ENCODE results near the gene DDX49. TPM values are rescaled to one million over a fixed set of nuclear protein-coding genes. Genes with fewer than 3 reads are reported as not detected.

Gene DDX49
- total RNA-seq, 1 donor from 2014 or later, result 68.3 TPM

DNA sequence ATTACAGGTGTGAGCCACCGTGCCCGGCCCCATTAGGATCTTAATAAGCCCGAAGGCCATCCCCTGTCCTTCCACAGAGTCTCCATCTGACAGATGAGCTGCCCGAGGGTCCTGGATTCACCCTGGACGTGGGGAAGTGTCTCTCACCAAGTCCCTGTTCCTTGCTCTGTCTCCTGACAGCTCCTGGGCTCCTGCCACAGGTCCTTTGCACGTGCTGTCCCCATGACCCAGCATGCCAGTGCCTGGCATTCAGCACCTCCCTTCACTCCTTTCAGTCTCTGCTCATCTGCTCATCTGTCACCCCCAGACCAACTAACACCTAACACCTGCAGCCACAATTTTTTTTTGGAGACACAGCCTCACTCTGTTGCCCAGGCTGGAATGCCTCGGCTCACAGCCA is 38.0 kb upstream of the DDX49 start:
- TF ChIP-seq, protein P1, sequence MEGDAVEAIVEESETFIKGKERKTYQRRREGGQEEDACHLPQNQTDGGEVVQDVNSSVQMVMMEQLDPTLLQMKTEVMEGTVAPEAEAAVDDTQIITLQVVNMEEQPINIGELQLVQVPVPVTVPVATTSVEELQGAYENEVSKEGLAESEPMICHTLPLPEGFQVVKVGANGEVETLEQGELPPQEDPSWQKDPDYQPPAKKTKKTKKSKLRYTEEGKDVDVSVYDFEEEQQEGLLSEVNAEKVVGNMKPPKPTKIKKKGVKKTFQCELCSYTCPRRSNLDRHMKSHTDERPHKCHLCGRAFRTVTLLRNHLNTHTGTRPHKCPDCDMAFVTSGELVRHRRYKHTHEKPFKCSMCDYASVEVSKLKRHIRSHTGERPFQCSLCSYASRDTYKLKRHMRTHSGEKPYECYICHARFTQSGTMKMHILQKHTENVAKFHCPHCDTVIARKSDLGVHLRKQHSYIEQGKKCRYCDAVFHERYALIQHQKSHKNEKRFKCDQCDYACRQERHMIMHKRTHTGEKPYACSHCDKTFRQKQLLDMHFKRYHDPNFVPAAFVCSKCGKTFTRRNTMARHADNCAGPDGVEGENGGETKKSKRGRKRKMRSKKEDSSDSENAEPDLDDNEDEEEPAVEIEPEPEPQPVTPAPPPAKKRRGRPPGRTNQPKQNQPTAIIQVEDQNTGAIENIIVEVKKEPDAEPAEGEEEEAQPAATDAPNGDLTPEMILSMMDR (IDR thresholded peaks at IDR 0.05; ENCODE audit: insufficient read depth, low read depth, low read length), result no peak
- TF ChIP-seq EZH2 (IDR thresholded peaks at IDR 0.05; ENCODE audit: insufficient read depth, low read length), result no peak
- H3K9me3 Mint-ChIP-seq (ENCODE audit: unreplicated experiment), result peaks cover 12% of the 10 kb centered on the region
- H3K4me1 Mint-ChIP-seq (ENCODE audit: low read depth, unreplicated experiment), result no peaks in the 10 kb centered on the region
- H3K79me2 ChIP-seq (ENCODE audit: insufficient read depth, low read length), result no peaks in the 10 kb centered on the region
- no peak overlapping the region for H3K4me2 ChIP-seq (ENCODE audit: low read length)
- no peaks in the 10 kb centered on the region for H3K27me3 Mint-ChIP-seq (ENCODE audit: low read depth, unreplicated experiment)
- H3K4me3 ChIP-seq (ENCODE audit: insufficient read depth, low read depth, low read length), result no peak overlapping the region
- DNase-seq (ENCODE audit: low read depth) (no peak), FAIRE-seq (no peak)
- H3K9ac ChIP-seq (ENCODE audit: low read length), result no peak overlapping the region
- no peaks in the 10 kb centered on the region for H4K20me1 ChIP-seq (ENCODE audit: insufficient read depth, low read length)
- no peak overlapping the region for H3K27ac ChIP-seq (ENCODE audit: low read depth, low read length)
- peaks cover 6% of the 10 kb centered on the region for H3K9me3 ChIP-seq (ENCODE audit: insufficient read depth, low read depth, low read length)
- H3K27ac Mint-ChIP-seq (ENCODE audit: unreplicated experiment), result no peak overlapping the region
- no peak overlapping the region for H2AFZ ChIP-seq (ENCODE audit: low read depth, low read length)
- H3K27me3 ChIP-seq (ENCODE audit: insufficient read depth, low read length), result no peaks in the 10 kb centered on the region
- no peaks in the 10 kb centered on the region for H3K36me3 ChIP-seq (ENCODE audit: insufficient read depth, low read length)
- H3K36me3 Mint-ChIP-seq (ENCODE audit: low read depth, unreplicated experiment), result peaks cover 30% of the 10 kb centered on the region
- H3K4me1 ChIP-seq (ENCODE audit: insufficient read depth, low read length), result no peaks in the 10 kb centered on the region
- no peak overlapping the region for H3K4me3 Mint-ChIP-seq (ENCODE audit: unreplicated experiment)

DNA sequence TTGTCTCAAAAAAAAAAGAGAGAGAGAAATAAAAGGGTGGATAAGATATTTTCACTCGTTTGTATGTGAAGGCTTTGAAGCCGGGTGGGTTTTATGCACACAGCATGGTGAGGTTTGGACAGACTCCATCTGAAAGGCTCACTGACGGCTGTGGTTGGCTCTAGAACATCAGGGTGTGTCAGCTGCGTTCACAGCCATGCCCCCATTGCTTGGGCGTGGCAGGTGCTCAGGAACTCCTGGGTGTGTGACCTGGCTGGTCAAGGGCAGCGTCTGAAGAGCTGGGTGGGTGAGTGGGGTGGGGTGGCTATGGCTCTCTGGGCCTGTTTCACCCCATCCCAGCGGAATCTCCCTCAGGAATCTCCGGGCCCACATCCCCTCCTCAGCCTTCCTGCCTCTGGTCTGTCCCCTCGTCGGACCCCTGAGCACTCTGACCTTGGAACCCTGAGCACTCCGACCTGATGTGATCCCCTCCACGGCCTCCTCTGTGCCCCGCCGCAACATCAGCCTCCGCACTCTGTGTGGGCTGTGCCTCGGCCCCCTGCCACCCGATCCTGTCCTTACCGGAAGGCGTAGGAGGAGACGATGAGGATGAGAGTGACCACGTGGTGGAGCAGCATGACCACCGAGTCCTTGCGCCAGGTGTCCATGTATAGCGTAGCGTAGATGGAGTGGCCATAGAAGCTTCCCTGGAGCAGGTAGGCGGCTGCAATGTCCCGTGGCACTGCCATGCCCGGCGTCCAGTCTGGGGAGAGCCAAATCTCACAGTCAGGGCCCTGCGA is 35.8 kb upstream of the DDX49 start:
- TF ChIP-seq, protein P1 (IDR thresholded peaks at IDR 0.05; ENCODE audit: insufficient read depth, low read depth, low read length), result no peak
- TF ChIP-seq EZH2 (IDR thresholded peaks at IDR 0.05; ENCODE audit: insufficient read depth, low read length), result no peak
- no peaks in the 10 kb centered on the region for H3K9me3 ChIP-seq (ENCODE audit: insufficient read depth, low read depth, low read length)
- no peak overlapping the region for H3K4me3 ChIP-seq (ENCODE audit: insufficient read depth, low read depth, low read length)
- Mint-ChIP-seq H3K9me3 (ENCODE audit: unreplicated experiment) (peaks cover 5% of the 10 kb centered on the region), H3K4me1 (ENCODE audit: low read depth, unreplicated experiment) (no peaks in the 10 kb centered on the region), H3K36me3 (ENCODE audit: low read depth, unreplicated experiment) (peaks cover 19% of the 10 kb centered on the region), H3K27me3 (ENCODE audit: low read depth, unreplicated experiment) (no peaks in the 10 kb centered on the region), H3K27ac (ENCODE audit: unreplicated experiment) (no peak overlapping the region), H3K4me3 (ENCODE audit: unreplicated experiment) (no peak overlapping the region)
- H3K79me2 ChIP-seq (ENCODE audit: insufficient read depth, low read length), result no peaks in the 10 kb centered on the region
- H2AFZ ChIP-seq (ENCODE audit: low read depth, low read length), result no peak overlapping the region
- no peak overlapping the region for H3K4me2 ChIP-seq (ENCODE audit: low read length)
- no peaks in the 10 kb centered on the region for H4K20me1 ChIP-seq (ENCODE audit: insufficient read depth, low read length)
- H3K27ac ChIP-seq (ENCODE audit: low read depth, low read length), result no peak overlapping the region
- no peak overlapping the region for H3K9ac ChIP-seq (ENCODE audit: low read length)
- H3K4me1 ChIP-seq (ENCODE audit: insufficient read depth, low read length), result no peaks in the 10 kb centered on the region
- FAIRE-seq (no peak), DNase-seq (ENCODE audit: low read depth) (no peak)
- no peaks in the 10 kb centered on the region for H3K36me3 ChIP-seq (ENCODE audit: insufficient read depth, low read length)
- H3K27me3 ChIP-seq (ENCODE audit: insufficient read depth, low read length), result no peaks in the 10 kb centered on the region

DNA sequence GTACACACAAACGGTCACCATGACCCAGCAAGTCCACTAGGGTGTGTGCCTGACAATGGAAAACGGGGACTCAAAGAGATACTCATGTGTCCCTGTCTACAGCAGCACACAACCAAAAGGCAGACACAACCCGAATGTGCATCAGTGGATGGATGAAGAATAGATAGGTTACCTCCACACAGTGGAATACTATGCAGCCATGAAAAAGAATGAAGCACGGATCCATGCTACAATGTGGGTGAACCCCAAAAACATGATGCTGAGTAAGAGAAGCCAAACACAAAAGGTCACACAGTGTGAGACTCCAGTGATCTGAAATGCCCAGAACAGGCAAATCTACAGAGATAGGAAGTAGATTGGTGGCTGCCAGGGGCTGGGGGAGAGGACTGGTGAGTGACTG is 32.5 kb upstream of the DDX49 start:
- DNase-seq (ENCODE audit: low read depth) (no peak), FAIRE-seq (no peak)
- Mint-ChIP-seq H3K4me1 (ENCODE audit: low read depth, unreplicated experiment) (no peaks in the 10 kb centered on the region), H3K4me3 (ENCODE audit: unreplicated experiment) (no peak overlapping the region), H3K9me3 (ENCODE audit: unreplicated experiment) (peaks cover 5% of the 10 kb centered on the region), H3K36me3 (ENCODE audit: low read depth, unreplicated experiment) (peaks cover 14% of the 10 kb centered on the region), H3K27me3 (ENCODE audit: low read depth, unreplicated experiment) (no peaks in the 10 kb centered on the region), H3K27ac (ENCODE audit: unreplicated experiment) (no peak overlapping the region)
- TF ChIP-seq, protein P1 (IDR thresholded peaks at IDR 0.05; ENCODE audit: insufficient read depth, low read depth, low read length), result no peak
- TF ChIP-seq EZH2 (IDR thresholded peaks at IDR 0.05; ENCODE audit: insufficient read depth, low read length), result no peak
- no peaks in the 10 kb centered on the region for H3K27me3 ChIP-seq (ENCODE audit: insufficient read depth, low read length)
- no peaks in the 10 kb centered on the region for H3K4me1 ChIP-seq (ENCODE audit: insufficient read depth, low read length)
- H3K9me3 ChIP-seq (ENCODE audit: insufficient read depth, low read depth, low read length), result no peaks in the 10 kb centered on the region
- no peaks in the 10 kb centered on the region for H3K79me2 ChIP-seq (ENCODE audit: insufficient read depth, low read length)
- no peak overlapping the region for H3K4me3 ChIP-seq (ENCODE audit: insufficient read depth, low read depth, low read length)
- no peak overlapping the region for H3K4me2 ChIP-seq (ENCODE audit: low read length)
- no peak overlapping the region for H2AFZ ChIP-seq (ENCODE audit: low read depth, low read length)
- H3K9ac ChIP-seq (ENCODE audit: low read length), result no peak overlapping the region
- H3K36me3 ChIP-seq (ENCODE audit: insufficient read depth, low read length), result no peaks in the 10 kb centered on the region
- no peak overlapping the region for H3K27ac ChIP-seq (ENCODE audit: low read depth, low read length)
- H4K20me1 ChIP-seq (ENCODE audit: insufficient read depth, low read length), result no peaks in the 10 kb centered on the region
